Smooth muscle cell (in vitro differentiated cells): ENCODE results near the gene EIF4B. TPM values are rescaled to one million over a fixed set of nuclear protein-coding genes. Genes with fewer than 3 reads are reported as not detected.

Experiments used
- DNase-seq: peaks from one replicate; lab custom pipeline; 2025; ENCODE audit not compliant: unreplicated experiment; lab: John Stamatoyannopoulos, UW
- H2AFZ ChIP-seq: fragments of 200-600 bp; sonication (generic); 2 replicates; pipeline ENCODE4 v1.6.0; 2016; ENCODE audit warnings: antibody characterized with exemption, low read depth, mild to moderate bottlenecking
- H3F3A ChIP-seq: fragments of 200-600 bp; sonication (generic); 2 replicates; pipeline ENCODE4 v1.6.0; 2017; ENCODE audit warnings: antibody characterized with exemption, low read depth
- H3K27ac ChIP-seq: fragments of 200-600 bp; sonication (generic); 2 replicates; pipeline ENCODE4 v1.5.1; 2016; ENCODE audit warnings: low read depth, mild to moderate bottlenecking
- H3K27me3 ChIP-seq: fragments of 200-600 bp; sonication (generic); 2 replicates; pipeline ENCODE4 v1.6.1; 2016; ENCODE audit warnings: low read depth, mild to moderate bottlenecking
- H3K36me3 ChIP-seq: fragments of 200-600 bp; sonication (generic); 2 replicates; pipeline ENCODE4 v1.5.1; 2016; ENCODE audit warnings: low read depth
- H3K4me1 ChIP-seq: fragments of 200-600 bp; sonication (generic); 2 replicates; pipeline ENCODE4 v1.5.1; 2016; ENCODE audit warnings: low read depth
- H3K4me2 ChIP-seq: fragments of 200-600 bp; sonication (generic); 2 replicates; pipeline ENCODE4 v1.6.0; 2016; ENCODE audit warnings: mild to moderate bottlenecking
- H3K4me3 ChIP-seq: fragments of 200-600 bp; sonication (generic); 2 replicates; pipeline ENCODE4 v1.5.1; 2016; ENCODE audit warnings: mild to moderate bottlenecking
- H3K79me2 ChIP-seq: fragments of 200-600 bp; sonication (generic); 2 replicates; pipeline ENCODE4 v1.6.0; 2016; ENCODE audit warnings: low read depth, mild to moderate bottlenecking
- H3K9ac ChIP-seq: fragments of 200-600 bp; sonication (generic); 2 replicates; pipeline ENCODE4 v1.6.0; 2016; ENCODE audit warnings: low read depth
- H3K9me3 ChIP-seq: fragments of 200-600 bp; sonication (generic); replicated peaks from 2 replicates; pipeline ENCODE4 v1.5.1; 2016; ENCODE audit warnings: low read depth
- H4K20me1 ChIP-seq: fragments of 200-600 bp; sonication (generic); 2 replicates; pipeline ENCODE4 v1.6.0; 2016; ENCODE audit warnings: low read depth
- CTCF ChIP-seq: fragments of 200-600 bp; sonication (generic); IDR thresholded peaks from 2 replicates; pipeline ENCODE4 v1.5.1; 2017; ENCODE audit warnings: borderline replicate concordance, mild to moderate bottlenecking, antibody characterized with exemption; ENCODE audit not compliant: insufficient read depth, poor library complexity, severe bottlenecking
- WGBS: methylation state at CpG from one replicate; pipeline ENCODE4 v1.1.7; 2016; ENCODE audit warnings: low lambda C conversion rate; 5-methylcytosine and 5-hydroxymethylcytosine counted together
- polyA plus RNA-seq: library from polyadenylated mRNA; unstranded; fragments of >200 nt; fragmentation: Nextera tagmentation; extraction: Ambion mirVana; gene quantifications from 2 replicates; pipeline ENCODE4 v1.2.1, GENCODE V29; 2016
- total RNA-seq: library from RNA; depleted of rRNA; stranded (reverse); fragments of >200 nt; gene quantifications from 2 replicates; pipeline ENCODE4 v1.2.3, GENCODE V29; 2014

EIF4B gene
- total and polyA plus RNA-seq, 2 experiments from 2014 or later: 39.9 to 241 TPM

GRCh38 chr12:52971679-52972329 lies 34.5 kb upstream of the EIF4B start:
- no peak for TF ChIP-seq CTCF
- Histone ChIP-seq H2AFZ (no peak overlapping the region), H3K27ac (peak overlapping the region; percentile 88), H3K27me3 (no peaks in the 10 kb centered on the region), H4K20me1 (no peaks in the 10 kb centered on the region), H3K4me3 (no peak overlapping the region), H3K36me3 (no peaks in the 10 kb centered on the region), H3K9ac (peak overlapping the region; percentile 28), H3K4me1 (peaks cover 38% of the 10 kb centered on the region), H3K79me2 (no peaks in the 10 kb centered on the region), H3K4me2 (peak overlapping the region; percentile 52), H3F3A (peaks cover 30% of the 10 kb centered on the region), H3K9me3 (no peaks in the 10 kb centered on the region)
- WGBS: 20% methylated on average over 8 of the region's 8 CpGs
- DNase-seq: no peak

GRCh38 chr12:52975204-52975603 lies 31.1 kb upstream of the EIF4B start:
- Histone ChIP-seq H3F3A (peaks cover 36% of the 10 kb centered on the region), H3K4me1 (peaks cover 34% of the 10 kb centered on the region), H4K20me1 (no peaks in the 10 kb centered on the region), H3K36me3 (no peaks in the 10 kb centered on the region), H3K9ac (no peak overlapping the region), H3K27me3 (no peaks in the 10 kb centered on the region), H2AFZ (peak overlapping the region; percentile 85), H3K4me2 (peak overlapping the region; percentile 32), H3K4me3 (no peak overlapping the region), H3K27ac (peak overlapping the region; percentile 77), H3K9me3 (no peaks in the 10 kb centered on the region), H3K79me2 (no peaks in the 10 kb centered on the region)
- WGBS: 31% methylated on average over 3 of the region's 3 CpGs
- TF ChIP-seq CTCF: no peak
- no peak for DNase-seq

- Histone ChIP-seq H3K4me3 (no peak overlapping the region), H4K20me1 (no peaks in the 10 kb centered on the region), H3K79me2 (no peaks in the 10 kb centered on the region), H3K9ac (peak overlapping the region; percentile 27), H3K4me1 (peaks cover 34% of the 10 kb centered on the region), H3K27ac (peak overlapping the region; percentile 77), H2AFZ (peak overlapping the region; percentile 85), H3K9me3 (no peaks in the 10 kb centered on the region), H3K4me2 (peak overlapping the region; percentile 32), H3F3A (peaks cover 36% of the 10 kb centered on the region), H3K36me3 (no peaks in the 10 kb centered on the region), H3K27me3 (no peaks in the 10 kb centered on the region)
- DNase-seq: no peak
- peak; percentile 36 for TF ChIP-seq CTCF
- WGBS: 32% methylated on average over 11 of the region's 11 CpGs
Observed at GRCh38 chr12:52975820-52976573, 30.3 kb upstream of the EIF4B start.
